Panc1 (cell line): ENCODE data around the gene GMPR2. TPM values are rescaled to one million over a fixed set of nuclear protein-coding genes. Genes with fewer than 3 reads are reported as not detected.

Experiments used
- ATAC-seq: fragments of 200-7000 bp; cut with Tn5 transposase; 2 replicates; pipeline ENCODE4 v1.9.1; 2020; ENCODE audit warnings: mild to moderate bottlenecking, moderate library complexity
- BruUV-seq: library from RNA; stranded (reverse); fragments of 400-500 nt; replicated peaks from 2 replicates; lab custom pipeline; 2021; lab: Mats Ljungman, UMichigan
- CTCF ChIA-PET: fragments of 300-600 bp; sonication (Branson Sonifier 250); formaldehyde crosslinking; loops from one replicate; lab custom pipeline; 2022; ENCODE audit warnings: antibody characterized with exemption; lab: Charles Lee
- POLR2A ChIA-PET: fragments of 300-600 bp; sonication (Branson Sonifier 250); formaldehyde crosslinking; loops from one replicate; lab custom pipeline; 2022; ENCODE audit warnings: antibody characterized with exemption; lab: Charles Lee
- DNase-seq: peaks from one replicate; pipeline ENCODE4 v3.0.0-alpha.2; 2010; ENCODE audit warnings: low read depth, low spot score
- H3K27ac ChIP-seq: 2 replicates; pipeline ENCODE4 v1.5.1; 2011; ENCODE audit warnings: mild to moderate bottlenecking, low read length, inconsistent platforms
- H3K27me3 ChIP-seq: fragments of 200-500 bp; sonication (Bioruptor generic); 2 replicates; pipeline ENCODE4 v1.6.0; 2014; ENCODE audit warnings: low read length, inconsistent platforms; ENCODE audit not compliant: control insufficient read depth, insufficient read depth
- H3K36me3 ChIP-seq: fragments of 200-500 bp; sonication (Bioruptor generic); 2 replicates; pipeline ENCODE4 v1.5.1; 2014; ENCODE audit warnings: inconsistent platforms, mild to moderate bottlenecking, low read length, moderate library complexity; ENCODE audit not compliant: control insufficient read depth, insufficient read depth
- H3K4me1 ChIP-seq: 2 replicates; pipeline ENCODE4 v1.5.1; 2011; ENCODE audit warnings: inconsistent platforms, mild to moderate bottlenecking, low read length, moderate library complexity; ENCODE audit not compliant: control insufficient read depth, insufficient read depth
- H3K4me3 ChIP-seq, 2 experiments: 2 replicates each; pipeline ENCODE4 v1.5.1; 2011 to 2012; ENCODE audit warnings: low read depth in 2 of 2, low read length in 2 of 2, mild to moderate bottlenecking in 2 of 2, inconsistent platforms in 1 of 2, moderate library complexity in 1 of 2
- H3K9me3 ChIP-seq: fragments of 200-500 bp; sonication (Bioruptor generic); 2 replicates; pipeline ENCODE4 v1.5.1; 2014; ENCODE audit warnings: low read depth, mild to moderate bottlenecking, inconsistent platforms, low read length, moderate library complexity; ENCODE audit not compliant: control insufficient read depth, insufficient read depth
- CTCF ChIP-seq: fragments of 450-650 bp; IDR thresholded peaks from 2 replicates; pipeline ENCODE4 v1.5.1; 2017; ENCODE audit warnings: mild to moderate bottlenecking
- POLR2AphosphoS5 ChIP-seq: IDR thresholded peaks from 2 replicates; pipeline ENCODE4 v1.6.1; 2012; ENCODE audit warnings: mild to moderate bottlenecking, low read depth, low read length, moderate library complexity
- SIN3A ChIP-seq: IDR thresholded peaks from 2 replicates; pipeline ENCODE4 v1.6.1; 2012; ENCODE audit warnings: low read depth, mild to moderate bottlenecking, low read length, moderate library complexity, borderline replicate concordance; ENCODE audit not compliant: insufficient read depth
- TCF7L2 ChIP-seq: IDR thresholded peaks from 2 replicates; pipeline ENCODE4 v1.6.1; 2011; ENCODE audit warnings: mild to moderate bottlenecking, low read depth, low read length, inconsistent platforms
- in situ Hi-C: cut with HindIII; loops from 2 replicates; pipeline ENCODE4 v1.10.0; 2016; ENCODE audit warnings: low sequenced_read_pairs, low pct_unique_long_range_greater_than_20kb
- intact Hi-C: fragments of 100-400 bp; cut with micrococcal nuclease; formaldehyde crosslinking; loops from one replicate; pipeline ENCODE4 v1.10.0; 2022; ENCODE audit not compliant: unreplicated experiment
- total RNA-seq: library from RNA; stranded (reverse); gene quantifications from one replicate; pipeline ENCODE4 v1.2.1, GENCODE V29; 2021; ENCODE audit not compliant: unreplicated experiment
- TF ChIP-seq, protein P1 (sequence below), 2 experiments: IDR thresholded peaks; 2 replicates each; pipeline ENCODE4 v1.6.1; 2011 to 2012; ENCODE audit warnings: low read depth in 2 of 2, control low read depth in 1 of 2, low read length in 1 of 2, mild to moderate bottlenecking in 1 of 2, moderate library complexity in 1 of 2; ENCODE audit not compliant: insufficient read depth in 1 of 2

Gene GMPR2
- total RNA-seq, 1 experiment from 2014 or later, result 45.9 TPM

DNA sequence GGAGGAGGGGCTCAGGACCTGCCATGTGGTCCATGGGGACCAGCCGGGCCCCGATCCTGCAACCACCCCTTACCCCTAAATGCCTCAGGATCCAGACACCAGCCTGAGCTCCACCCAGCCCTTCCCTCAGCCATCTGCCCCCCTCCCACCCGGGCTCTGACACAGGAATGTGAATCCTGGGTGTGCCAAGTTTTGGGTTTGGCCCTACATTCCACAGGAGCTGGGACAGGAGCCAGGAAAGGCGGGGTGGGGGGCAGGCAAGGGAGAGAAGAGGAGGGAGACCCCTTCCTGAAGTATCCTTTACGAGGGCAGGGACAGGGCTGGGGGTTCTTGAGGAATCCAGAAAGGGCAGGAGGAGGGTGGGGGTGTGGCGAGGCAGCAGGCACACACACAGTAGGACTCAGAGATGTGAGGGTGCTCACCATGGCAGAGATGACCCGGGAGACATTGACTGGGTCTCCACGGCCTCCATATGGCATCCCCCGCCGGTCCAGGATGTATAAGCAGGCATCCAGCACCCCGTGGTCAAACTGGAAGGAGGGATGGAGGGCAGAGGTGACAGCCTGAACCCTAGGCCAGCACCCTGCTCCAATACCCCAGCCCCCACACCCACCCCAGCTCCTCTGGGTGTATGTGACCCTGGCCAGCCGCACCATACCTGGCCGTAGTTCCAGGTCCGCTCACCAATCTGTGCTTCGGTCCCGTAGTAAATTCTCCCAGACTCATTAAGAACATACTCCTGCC, 26.7 kb downstream of the GMPR2 start:
- no peaks in the 10 kb centered on the region for H3K9me3 ChIP-seq
- no peak for ATAC-seq
- H3K27me3 ChIP-seq, result no peaks in the 10 kb centered on the region
- ChIA-PET CTCF (no interaction called here), POLR2A (interaction anchor here (0.6 kb wide), 1 partner anchor 17 kb away, joined by 12 read pairs; the partner anchor contains the start of gene TINF2)
- TF ChIP-seq, protein P1, sequence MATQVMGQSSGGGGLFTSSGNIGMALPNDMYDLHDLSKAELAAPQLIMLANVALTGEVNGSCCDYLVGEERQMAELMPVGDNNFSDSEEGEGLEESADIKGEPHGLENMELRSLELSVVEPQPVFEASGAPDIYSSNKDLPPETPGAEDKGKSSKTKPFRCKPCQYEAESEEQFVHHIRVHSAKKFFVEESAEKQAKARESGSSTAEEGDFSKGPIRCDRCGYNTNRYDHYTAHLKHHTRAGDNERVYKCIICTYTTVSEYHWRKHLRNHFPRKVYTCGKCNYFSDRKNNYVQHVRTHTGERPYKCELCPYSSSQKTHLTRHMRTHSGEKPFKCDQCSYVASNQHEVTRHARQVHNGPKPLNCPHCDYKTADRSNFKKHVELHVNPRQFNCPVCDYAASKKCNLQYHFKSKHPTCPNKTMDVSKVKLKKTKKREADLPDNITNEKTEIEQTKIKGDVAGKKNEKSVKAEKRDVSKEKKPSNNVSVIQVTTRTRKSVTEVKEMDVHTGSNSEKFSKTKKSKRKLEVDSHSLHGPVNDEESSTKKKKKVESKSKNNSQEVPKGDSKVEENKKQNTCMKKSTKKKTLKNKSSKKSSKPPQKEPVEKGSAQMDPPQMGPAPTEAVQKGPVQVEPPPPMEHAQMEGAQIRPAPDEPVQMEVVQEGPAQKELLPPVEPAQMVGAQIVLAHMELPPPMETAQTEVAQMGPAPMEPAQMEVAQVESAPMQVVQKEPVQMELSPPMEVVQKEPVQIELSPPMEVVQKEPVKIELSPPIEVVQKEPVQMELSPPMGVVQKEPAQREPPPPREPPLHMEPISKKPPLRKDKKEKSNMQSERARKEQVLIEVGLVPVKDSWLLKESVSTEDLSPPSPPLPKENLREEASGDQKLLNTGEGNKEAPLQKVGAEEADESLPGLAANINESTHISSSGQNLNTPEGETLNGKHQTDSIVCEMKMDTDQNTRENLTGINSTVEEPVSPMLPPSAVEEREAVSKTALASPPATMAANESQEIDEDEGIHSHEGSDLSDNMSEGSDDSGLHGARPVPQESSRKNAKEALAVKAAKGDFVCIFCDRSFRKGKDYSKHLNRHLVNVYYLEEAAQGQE (IDR thresholded peaks at IDR 0.05; ENCODE audit: insufficient read depth in 1 of 2, low read depth in 2 of 2, low read length in 1 of 2), result no peak
- TF ChIP-seq TCF7L2, result no peak
- TF ChIP-seq SIN3A, result no peak
- TF ChIP-seq POLR2AphosphoS5, result no peak
- TF ChIP-seq CTCF, result no peak
- no TSS peak for BruUV-seq
- intact Hi-C loops, result no loop called here
- no peak overlapping the region for H3K27ac ChIP-seq
- no peak overlapping the region for H3K4me3 ChIP-seq
- no peaks in the 10 kb centered on the region for H3K4me1 ChIP-seq
- in situ Hi-C loops, result no loop called here
- DNase-seq, result no peak
- H3K36me3 ChIP-seq, result no peaks in the 10 kb centered on the region

DNA sequence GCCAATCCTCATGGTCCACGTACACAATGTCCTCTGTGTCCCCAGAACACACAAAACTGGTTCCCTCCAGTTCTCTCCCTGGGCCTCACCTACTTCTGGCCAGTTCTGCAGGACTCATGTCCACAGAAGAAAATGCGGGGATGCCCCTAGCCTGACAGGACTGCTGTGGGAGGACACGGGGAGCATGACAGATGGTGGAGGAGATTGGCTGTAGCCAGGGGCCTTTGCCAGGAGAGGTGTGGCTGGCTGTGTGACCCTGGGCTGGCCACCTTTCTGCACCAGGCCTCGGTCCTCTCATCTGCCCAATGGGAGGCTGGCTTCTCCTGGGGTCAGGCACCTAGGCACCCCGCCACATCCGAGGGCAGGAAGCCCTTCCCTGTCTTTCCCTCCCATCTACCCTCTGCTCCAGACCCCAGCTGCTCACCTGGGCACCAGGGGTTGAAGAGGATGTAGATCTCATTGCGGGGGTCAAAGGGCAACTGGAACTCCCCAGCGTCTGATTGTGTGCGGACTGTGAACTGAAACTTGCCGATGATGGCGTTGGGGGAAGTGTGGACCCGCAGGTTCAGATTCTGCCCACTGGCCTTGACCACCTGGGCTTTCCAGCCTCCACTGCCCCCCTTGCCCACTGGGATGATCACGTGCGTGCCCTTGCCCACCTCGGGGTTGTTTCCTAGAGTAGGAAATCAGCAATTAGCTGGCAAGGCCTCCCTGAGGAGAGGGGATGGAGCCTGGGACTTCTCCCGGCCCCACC, 27.5 kb downstream of the GMPR2 start:
- H3K4me1 ChIP-seq, result no peaks in the 10 kb centered on the region
- intact Hi-C loops (no loop called here), in situ Hi-C loops (no loop called here)
- POLR2A ChIA-PET, result no interaction called here
- H3K9me3 ChIP-seq, result no peaks in the 10 kb centered on the region
- CTCF ChIA-PET, result no interaction called here
- H3K27ac ChIP-seq, result no peak overlapping the region
- BruUV-seq, result no TSS peak
- no peaks in the 10 kb centered on the region for H3K27me3 ChIP-seq
- no peak for ATAC-seq
- no peaks in the 10 kb centered on the region for H3K36me3 ChIP-seq
- TF ChIP-seq CTCF, result no peak
- no peak for TF ChIP-seq TCF7L2
- TF ChIP-seq POLR2AphosphoS5, result no peak
- TF ChIP-seq SIN3A, result no peak
- TF ChIP-seq, protein P1 (IDR thresholded peaks at IDR 0.05; ENCODE audit: insufficient read depth in 1 of 2, low read depth in 2 of 2, low read length in 1 of 2), result no peak
- DNase-seq, result no peak
- H3K4me3 ChIP-seq, result no peak overlapping the region
